HFF-Myc (cell line): Measurements from ENCODE around the gene ARSB.

ENCODE experiments used
- DNase-seq: peaks from one replicate; pipeline ENCODE4 v3.0.0-alpha.2; 2011; ENCODE audit warnings: low read depth; ENCODE audit errors: extremely low read depth
- H3K4me3 ChIP-seq: replicated peaks from 2 replicates; pipeline ENCODE4 v1.5.1; 2011; ENCODE audit warnings: low read depth, mild to moderate bottlenecking, control low read depth, low read length
- CTCF ChIP-seq: IDR thresholded peaks from 2 replicates; pipeline ENCODE4 v1.5.1; 2012; ENCODE audit warnings: mild to moderate bottlenecking, low read depth, low read length, control low read depth; ENCODE audit errors: missing control alignments

ARSB gene

GRCh38 chr5:78778538-78778937 is 206.6 kb downstream of the ARSB start:
- DNase-seq = no peak
- TF ChIP-seq CTCF = no peak
- no peak overlapping the region for H3K4me3 ChIP-seq

GRCh38 chr5:78777901-78778300 is 207.2 kb downstream of the ARSB start:
- no peak for TF ChIP-seq CTCF
- DNase-seq = no peak
- H3K4me3 ChIP-seq = no peak overlapping the region

GRCh38 chr5:78776637-78777036 is 208.5 kb downstream of the ARSB start:
- no peak for DNase-seq
- TF ChIP-seq CTCF = no peak

GRCh38 chr5:78773655-78774054 is 211.5 kb downstream of the ARSB start:
- no peak for TF ChIP-seq CTCF
- H3K4me3 ChIP-seq = no peak overlapping the region
- no peak for DNase-seq

More at GRCh38 chr5:78776637-78777036, 208.5 kb downstream of the ARSB start:
- H3K4me3 ChIP-seq = no peak overlapping the region

- no peak for DNase-seq
- TF ChIP-seq CTCF = no peak
- H3K4me3 ChIP-seq = no peak overlapping the region
These were observed 213.6 kb downstream of the ARSB start for GRCh38 chr5:78771260-78772205.

GRCh38 chr5:78768781-78769380 is 216.2 kb downstream of the ARSB start:
- no peak for DNase-seq
- no peak overlapping the region for H3K4me3 ChIP-seq
- no peak for TF ChIP-seq CTCF

GRCh38 chr5:78766412-78766762 is 218.7 kb downstream of the ARSB start:
- TF ChIP-seq CTCF = no peak
- DNase-seq = no peak
- no peak overlapping the region for H3K4me3 ChIP-seq
